ENCODE data around the gene SS18L1.

DNA sequence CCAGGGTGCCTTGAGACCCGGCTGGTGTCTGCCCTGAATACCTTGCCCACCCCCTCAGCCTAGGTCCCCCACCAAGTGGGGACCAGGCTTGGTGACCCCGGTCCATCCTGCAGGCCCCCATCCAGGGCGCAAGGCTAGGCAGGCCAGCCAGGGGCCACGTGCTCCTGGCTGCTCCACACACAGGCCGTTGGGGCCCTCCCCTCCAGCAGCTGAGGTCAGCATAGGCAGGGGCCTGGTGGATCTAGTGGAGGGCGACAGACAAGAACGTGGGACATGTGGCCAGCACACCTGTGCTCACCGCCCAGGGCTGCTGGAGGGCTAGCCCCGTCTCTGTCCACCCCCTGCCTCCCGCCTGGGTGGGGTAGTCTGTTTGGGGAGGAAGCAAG lies 84.0 kb downstream of the SS18L1 start:
- no peak for TF ChIP-seq POLR2AphosphoS5 (IDR thresholded peaks at IDR 0.05; ENCODE audit: low read depth)
- TF ChIP-seq, protein P1, sequence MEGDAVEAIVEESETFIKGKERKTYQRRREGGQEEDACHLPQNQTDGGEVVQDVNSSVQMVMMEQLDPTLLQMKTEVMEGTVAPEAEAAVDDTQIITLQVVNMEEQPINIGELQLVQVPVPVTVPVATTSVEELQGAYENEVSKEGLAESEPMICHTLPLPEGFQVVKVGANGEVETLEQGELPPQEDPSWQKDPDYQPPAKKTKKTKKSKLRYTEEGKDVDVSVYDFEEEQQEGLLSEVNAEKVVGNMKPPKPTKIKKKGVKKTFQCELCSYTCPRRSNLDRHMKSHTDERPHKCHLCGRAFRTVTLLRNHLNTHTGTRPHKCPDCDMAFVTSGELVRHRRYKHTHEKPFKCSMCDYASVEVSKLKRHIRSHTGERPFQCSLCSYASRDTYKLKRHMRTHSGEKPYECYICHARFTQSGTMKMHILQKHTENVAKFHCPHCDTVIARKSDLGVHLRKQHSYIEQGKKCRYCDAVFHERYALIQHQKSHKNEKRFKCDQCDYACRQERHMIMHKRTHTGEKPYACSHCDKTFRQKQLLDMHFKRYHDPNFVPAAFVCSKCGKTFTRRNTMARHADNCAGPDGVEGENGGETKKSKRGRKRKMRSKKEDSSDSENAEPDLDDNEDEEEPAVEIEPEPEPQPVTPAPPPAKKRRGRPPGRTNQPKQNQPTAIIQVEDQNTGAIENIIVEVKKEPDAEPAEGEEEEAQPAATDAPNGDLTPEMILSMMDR (IDR thresholded peaks at IDR 0.05; ENCODE audit: insufficient read depth, low read length) = no peak
- TF ChIP-seq, protein P2, sequence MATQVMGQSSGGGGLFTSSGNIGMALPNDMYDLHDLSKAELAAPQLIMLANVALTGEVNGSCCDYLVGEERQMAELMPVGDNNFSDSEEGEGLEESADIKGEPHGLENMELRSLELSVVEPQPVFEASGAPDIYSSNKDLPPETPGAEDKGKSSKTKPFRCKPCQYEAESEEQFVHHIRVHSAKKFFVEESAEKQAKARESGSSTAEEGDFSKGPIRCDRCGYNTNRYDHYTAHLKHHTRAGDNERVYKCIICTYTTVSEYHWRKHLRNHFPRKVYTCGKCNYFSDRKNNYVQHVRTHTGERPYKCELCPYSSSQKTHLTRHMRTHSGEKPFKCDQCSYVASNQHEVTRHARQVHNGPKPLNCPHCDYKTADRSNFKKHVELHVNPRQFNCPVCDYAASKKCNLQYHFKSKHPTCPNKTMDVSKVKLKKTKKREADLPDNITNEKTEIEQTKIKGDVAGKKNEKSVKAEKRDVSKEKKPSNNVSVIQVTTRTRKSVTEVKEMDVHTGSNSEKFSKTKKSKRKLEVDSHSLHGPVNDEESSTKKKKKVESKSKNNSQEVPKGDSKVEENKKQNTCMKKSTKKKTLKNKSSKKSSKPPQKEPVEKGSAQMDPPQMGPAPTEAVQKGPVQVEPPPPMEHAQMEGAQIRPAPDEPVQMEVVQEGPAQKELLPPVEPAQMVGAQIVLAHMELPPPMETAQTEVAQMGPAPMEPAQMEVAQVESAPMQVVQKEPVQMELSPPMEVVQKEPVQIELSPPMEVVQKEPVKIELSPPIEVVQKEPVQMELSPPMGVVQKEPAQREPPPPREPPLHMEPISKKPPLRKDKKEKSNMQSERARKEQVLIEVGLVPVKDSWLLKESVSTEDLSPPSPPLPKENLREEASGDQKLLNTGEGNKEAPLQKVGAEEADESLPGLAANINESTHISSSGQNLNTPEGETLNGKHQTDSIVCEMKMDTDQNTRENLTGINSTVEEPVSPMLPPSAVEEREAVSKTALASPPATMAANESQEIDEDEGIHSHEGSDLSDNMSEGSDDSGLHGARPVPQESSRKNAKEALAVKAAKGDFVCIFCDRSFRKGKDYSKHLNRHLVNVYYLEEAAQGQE (IDR thresholded peaks at IDR 0.05; ENCODE audit: insufficient replicate concordance, low read depth) = no peak
- TF ChIP-seq GABPA (IDR thresholded peaks at IDR 0.05; ENCODE audit: low read depth) = no peak
